Lower leg skin (tissue), 4 donors: Measurements from ENCODE around the gene CTSH. TPM values are rescaled to one million over a fixed set of nuclear protein-coding genes. Genes with fewer than 3 reads are reported as not detected.

Experiments used
- DNase-seq, 2 donors: peaks; one replicate each; pipeline ENCODE4 v3.0.0-alpha.2; 2019; ENCODE audit warnings: low spot score in 2 of 2
- H3K4me3 ChIP-seq: fragments of 200-600 bp; sonication (generic); 2 replicates; pipeline ENCODE4 v1.5.1; 2017; ENCODE audit warnings: mild to moderate bottlenecking, low read depth; ENCODE audit not compliant: poor library complexity, severe bottlenecking
- CTCF ChIP-seq, 3 donors: fragments of 450-650 bp; IDR thresholded peaks; one replicate each; pipeline ENCODE4 v1.5.1; 2016; ENCODE audit warnings: antibody characterized with exemption in 3 of 3, mild to moderate bottlenecking in 3 of 3, moderate library complexity in 2 of 3
- POLR2A ChIP-seq, 2 donors: fragments of 450-650 bp; IDR thresholded peaks; one replicate each; pipeline ENCODE4 v1.6.1; 2016 to 2017; ENCODE audit warnings: antibody characterized with exemption in 2 of 2, mild to moderate bottlenecking in 1 of 2, moderate library complexity in 1 of 2
- WGBS, 2 donors: methylation state at CpG; one replicate each; pipeline ENCODE4 v1.1.5; 2018; 5-methylcytosine and 5-hydroxymethylcytosine counted together
- intact Hi-C: fragments of 100-400 bp; cut with DNase I; formaldehyde crosslinking; loops from one replicate; pipeline ENCODE4 v1.15.0; 2023; ENCODE audit warnings: low total_unique reads
- total RNA-seq, 4 donors: library from RNA; depleted of rRNA; stranded (reverse); fragments of >200 nt; gene quantifications; one replicate each; pipeline ENCODE4 v1.1.0, GENCODE V29; 2016

CTSH gene
- total RNA-seq, 4 donors from 2014 or later, result 213 to 518 (median 291) TPM

GRCh38 chr15:78991476-78991875, 46.6 kb upstream of the CTSH start:
- intact Hi-C loops, result no loop called here
- WGBS, 2 donors, result 79 to 92% methylated on average over 9 to 10 of the region's 10 CpGs
- no peak for TF ChIP-seq CTCF (IDR thresholded peaks at IDR 0.05)
- TF ChIP-seq POLR2A (IDR thresholded peaks at IDR 0.05), result no peak
- H3K4me3 ChIP-seq, result no peak overlapping the region
- no peak for DNase-seq

DNA sequence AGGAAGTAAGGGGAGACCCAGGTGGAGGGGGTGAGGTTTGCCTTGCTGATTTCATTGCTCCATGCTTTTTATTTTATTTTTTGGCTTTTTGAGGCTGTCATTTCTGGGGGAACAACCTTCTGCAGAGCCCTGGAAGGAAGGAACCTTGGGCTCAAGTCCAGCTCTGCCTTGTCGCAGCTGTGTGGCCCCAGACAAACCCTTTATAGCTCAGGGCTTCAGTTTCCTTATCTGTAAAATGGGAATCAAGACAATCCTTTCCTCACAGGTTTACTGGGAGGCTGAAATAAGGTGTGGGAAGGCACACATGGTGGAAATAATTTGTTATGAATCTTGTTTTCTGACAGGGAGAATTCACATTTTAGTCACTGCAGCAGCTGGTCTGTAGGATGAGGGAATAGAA, 45.4 kb upstream of the CTSH start:
- intact Hi-C loops, result no loop called here
- WGBS, 2 donors, result 56 to 61% methylated on average over 1 of the region's 1 CpG
- no peak for DNase-seq
- no peak for TF ChIP-seq POLR2A (IDR thresholded peaks at IDR 0.05)
- TF ChIP-seq CTCF (IDR thresholded peaks at IDR 0.05), result no peak
- H3K4me3 ChIP-seq, result no peak overlapping the region

DNA sequence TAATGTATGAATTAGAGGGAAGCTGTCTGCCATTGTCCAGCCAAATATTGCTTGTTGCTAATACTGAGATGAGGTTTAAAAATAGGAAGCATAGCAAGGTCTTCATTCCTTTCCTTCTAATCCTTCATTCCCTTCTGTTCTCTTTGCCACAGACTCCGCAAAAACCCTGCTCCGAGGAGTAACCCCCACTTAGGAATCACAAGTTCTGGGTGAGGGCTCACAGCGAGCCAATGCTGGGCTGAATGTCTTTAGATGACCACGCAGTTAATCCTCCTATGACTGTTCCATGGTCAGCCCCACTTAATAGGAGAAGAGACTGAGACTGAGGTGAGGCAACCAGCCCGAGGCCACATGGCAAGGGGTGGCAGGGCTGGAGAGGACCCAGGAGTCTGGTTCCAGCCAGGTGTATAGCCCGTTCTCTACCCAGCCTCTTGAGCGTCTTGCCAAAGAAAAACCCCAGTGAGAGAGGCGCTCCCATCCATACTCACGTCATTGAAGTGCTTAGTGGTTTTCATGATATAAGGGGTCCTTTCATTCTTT, 44.9 kb upstream of the CTSH start:
- WGBS, 2 donors, result 77 to 93% methylated on average over 9 of the region's 9 CpGs
- no peak for DNase-seq
- TF ChIP-seq POLR2A (IDR thresholded peaks at IDR 0.05) (no peak), CTCF (IDR thresholded peaks at IDR 0.05) (no peak)
- intact Hi-C loops, result no loop called here
- no peak overlapping the region for H3K4me3 ChIP-seq

DNA sequence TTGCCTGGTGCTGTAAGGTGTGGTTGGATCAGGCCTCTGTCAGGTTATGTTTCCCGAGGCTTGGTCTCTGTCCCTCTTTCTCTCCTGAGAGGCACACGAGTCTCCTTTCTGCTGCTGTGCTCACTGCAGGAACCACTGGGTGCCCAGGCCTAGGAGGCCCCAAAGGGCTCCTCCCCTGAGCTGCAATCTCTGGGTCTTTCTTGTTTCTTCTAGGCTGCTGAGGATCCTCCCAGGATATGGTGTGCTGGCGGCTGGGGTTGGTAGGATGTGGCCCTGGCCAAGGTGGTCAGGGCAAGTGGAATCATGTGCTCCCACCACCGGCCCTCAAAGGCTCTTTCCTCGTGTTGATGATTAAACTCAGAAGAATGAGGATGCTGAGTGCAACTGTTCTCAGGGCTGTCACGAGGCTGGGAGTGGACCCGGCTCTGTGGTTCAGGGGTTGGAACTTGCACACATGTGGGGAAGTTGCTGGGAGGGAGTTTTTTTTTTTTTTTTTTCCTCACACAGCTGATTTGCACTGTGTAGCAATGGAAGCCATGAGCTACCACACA, 43.6 kb upstream of the CTSH start:
- peak; percentile 93 to 97 for DNase-seq
- H3K4me3 ChIP-seq, result no peak overlapping the region
- intact Hi-C loops, result no loop called here
- TF ChIP-seq CTCF (IDR thresholded peaks at IDR 0.05) (no peak), POLR2A (IDR thresholded peaks at IDR 0.05) (no peak)
- whole genome bisulfite sequencing, 2 donors, result 6 to 9% methylated on average over 7 of the region's 7 CpGs

DNA sequence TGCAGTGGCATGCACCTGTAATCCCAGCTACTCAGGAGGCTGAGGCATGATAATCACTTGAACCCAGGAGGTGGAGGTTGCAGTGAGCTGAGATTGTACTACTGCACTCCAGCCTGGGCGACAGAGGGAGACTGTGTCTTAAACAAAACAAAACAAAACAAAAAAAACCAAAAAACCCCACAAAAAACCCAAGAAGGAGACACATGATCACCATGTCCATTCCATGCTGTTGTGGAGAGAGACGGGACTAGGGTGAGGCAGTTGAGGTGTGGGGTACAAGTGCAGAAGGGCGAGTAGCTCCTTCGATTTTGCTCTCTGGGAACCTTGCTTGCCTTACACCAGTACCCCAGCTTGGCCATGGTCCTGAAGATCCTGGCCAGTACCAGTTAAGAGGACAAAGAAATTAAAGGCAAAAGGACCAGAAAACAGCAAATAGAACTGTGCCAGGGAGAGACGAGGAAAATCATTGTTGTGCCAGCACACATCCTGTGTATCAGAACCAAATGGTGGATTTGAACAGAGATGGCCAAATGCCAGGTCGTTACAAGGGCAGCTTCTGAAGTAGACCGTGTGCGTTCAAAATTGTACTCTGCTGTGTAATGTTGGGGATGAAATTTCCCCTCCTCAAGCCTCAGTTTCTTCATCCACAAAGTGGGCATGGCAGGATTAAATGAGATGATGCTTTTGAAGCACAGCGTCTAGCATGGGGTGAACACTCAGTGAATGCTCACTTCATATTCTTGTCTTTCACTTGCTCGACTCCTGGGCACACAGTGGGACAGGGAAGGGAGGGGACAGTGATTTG, 42.9 kb upstream of the CTSH start:
- no peak overlapping the region for H3K4me3 ChIP-seq
- 61 to 69% methylated on average over 10 of the region's 10 CpGs for WGBS, 2 donors
- no peak for TF ChIP-seq CTCF (IDR thresholded peaks at IDR 0.05)
- TF ChIP-seq POLR2A (IDR thresholded peaks at IDR 0.05), result no peak
- intact Hi-C loops, result no loop called here
- no peak for DNase-seq
